SK-N-MC (cell line): ENCODE measurements around the gene ASIC3.

Source experiments
- EZH2 ChIP-seq: fragments of 200-600 bp; sonication (generic); IDR thresholded peaks from one replicate; pipeline ENCODE4 v1.6.1; 2017; ENCODE audit warnings: antibody characterized with exemption
- FOXP2 ChIP-seq: optimal IDR thresholded peaks from 2 replicates; pipeline ENCODE3; 2011; ENCODE audit warnings: mild to moderate bottlenecking, moderate library complexity; ENCODE audit not compliant: insufficient read depth; ENCODE audit errors: extremely low read length, control extremely low read depth
- POLR2AphosphoS5 ChIP-seq: IDR thresholded peaks from 2 replicates; pipeline ENCODE4 v1.6.1; 2012; ENCODE audit warnings: mild to moderate bottlenecking, low read depth, low read length, borderline replicate concordance

DNA sequence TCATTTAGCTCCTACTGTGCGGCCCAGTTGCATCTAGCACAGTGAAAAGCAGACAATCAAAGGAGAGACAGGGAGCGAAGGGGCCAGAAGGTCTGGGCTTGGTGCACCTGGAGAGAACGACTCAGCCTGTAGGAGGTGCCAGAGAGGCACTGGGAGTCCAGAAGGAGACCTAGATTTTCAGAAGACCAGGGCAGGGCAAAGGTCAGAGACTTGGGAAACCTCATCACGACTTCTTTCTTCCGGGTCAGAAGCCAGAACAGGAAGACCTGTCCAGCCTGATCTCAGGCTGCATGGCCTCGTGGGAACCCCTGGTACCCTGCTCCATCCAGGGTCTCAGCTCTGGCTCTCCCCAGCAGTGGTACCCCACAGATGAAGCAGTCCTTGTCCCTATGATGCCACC, 43.1 kb downstream of the ASIC3 start:
- TF ChIP-seq EZH2 (no peak), POLR2AphosphoS5 (no peak), FOXP2 (no peak)
